ENCODE measurements around the gene BBIP1.

- TF ChIP-seq ZFP3 (CRISPR knock-in tag; IDR thresholded peaks at IDR 0.05) (no peak), CSDC2 (CRISPR knock-in tag; IDR thresholded peaks at IDR 0.05) (no peak), ZFP30 (CRISPR knock-in tag; IDR thresholded peaks at IDR 0.05) (no peak), SNAI2 (CRISPR knock-in tag; IDR thresholded peaks at IDR 0.05) (no peak), PATZ1 (CRISPR knock-in tag; IDR thresholded peaks at IDR 0.05; ENCODE audit: borderline replicate concordance) (no peak), ARNTL (CRISPR knock-in tag; IDR thresholded peaks at IDR 0.05; ENCODE audit: borderline replicate concordance, low read depth) (no peak), BACH2 (CRISPR knock-in tag; IDR thresholded peaks at IDR 0.05; ENCODE audit: borderline replicate concordance) (no peak)
- TF ChIP-seq, protein P1, sequence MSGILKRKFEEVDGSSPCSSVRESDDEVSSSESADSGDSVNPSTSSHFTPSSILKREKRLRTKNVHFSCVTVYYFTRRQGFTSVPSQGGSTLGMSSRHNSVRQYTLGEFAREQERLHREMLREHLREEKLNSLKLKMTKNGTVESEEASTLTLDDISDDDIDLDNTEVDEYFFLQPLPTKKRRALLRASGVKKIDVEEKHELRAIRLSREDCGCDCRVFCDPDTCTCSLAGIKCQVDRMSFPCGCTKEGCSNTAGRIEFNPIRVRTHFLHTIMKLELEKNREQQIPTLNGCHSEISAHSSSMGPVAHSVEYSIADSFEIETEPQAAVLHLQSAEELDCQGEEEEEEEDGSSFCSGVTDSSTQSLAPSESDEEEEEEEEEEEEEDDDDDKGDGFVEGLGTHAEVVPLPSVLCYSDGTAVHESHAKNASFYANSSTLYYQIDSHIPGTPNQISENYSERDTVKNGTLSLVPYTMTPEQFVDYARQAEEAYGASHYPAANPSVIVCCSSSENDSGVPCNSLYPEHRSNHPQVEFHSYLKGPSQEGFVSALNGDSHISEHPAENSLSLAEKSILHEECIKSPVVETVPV (CRISPR knock-in tag; IDR thresholded peaks at IDR 0.05), result no peak
- TF ChIP-seq, protein P2, sequence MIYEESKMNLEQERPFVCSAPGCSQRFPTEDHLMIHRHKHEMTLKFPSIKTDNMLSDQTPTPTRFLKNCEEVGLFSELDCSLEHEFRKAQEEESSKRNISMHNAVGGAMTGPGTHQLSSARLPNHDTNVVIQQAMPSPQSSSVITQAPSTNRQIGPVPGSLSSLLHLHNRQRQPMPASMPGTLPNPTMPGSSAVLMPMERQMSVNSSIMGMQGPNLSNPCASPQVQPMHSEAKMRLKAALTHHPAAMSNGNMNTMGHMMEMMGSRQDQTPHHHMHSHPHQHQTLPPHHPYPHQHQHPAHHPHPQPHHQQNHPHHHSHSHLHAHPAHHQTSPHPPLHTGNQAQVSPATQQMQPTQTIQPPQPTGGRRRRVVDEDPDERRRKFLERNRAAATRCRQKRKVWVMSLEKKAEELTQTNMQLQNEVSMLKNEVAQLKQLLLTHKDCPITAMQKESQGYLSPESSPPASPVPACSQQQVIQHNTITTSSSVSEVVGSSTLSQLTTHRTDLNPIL (CRISPR knock-in tag; IDR thresholded peaks at IDR 0.05; ENCODE audit: low read depth), result no peak
- TF ChIP-seq, protein P3, sequence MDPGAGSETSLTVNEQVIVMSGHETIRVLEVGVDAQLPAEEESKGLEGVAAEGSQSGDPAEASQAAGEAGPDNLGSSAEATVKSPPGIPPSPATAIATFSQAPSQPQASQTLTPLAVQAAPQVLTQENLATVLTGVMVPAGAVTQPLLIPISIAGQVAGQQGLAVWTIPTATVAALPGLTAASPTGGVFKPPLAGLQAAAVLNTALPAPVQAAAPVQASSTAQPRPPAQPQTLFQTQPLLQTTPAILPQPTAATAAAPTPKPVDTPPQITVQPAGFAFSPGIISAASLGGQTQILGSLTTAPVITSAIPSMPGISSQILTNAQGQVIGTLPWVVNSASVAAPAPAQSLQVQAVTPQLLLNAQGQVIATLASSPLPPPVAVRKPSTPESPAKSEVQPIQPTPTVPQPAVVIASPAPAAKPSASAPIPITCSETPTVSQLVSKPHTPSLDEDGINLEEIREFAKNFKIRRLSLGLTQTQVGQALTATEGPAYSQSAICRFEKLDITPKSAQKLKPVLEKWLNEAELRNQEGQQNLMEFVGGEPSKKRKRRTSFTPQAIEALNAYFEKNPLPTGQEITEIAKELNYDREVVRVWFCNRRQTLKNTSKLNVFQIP (CRISPR knock-in tag; IDR thresholded peaks at IDR 0.05; ENCODE audit: borderline replicate concordance, low read depth), result no peak
These were observed 41.3 kb upstream of the BBIP1 start for GRCh38 chr10:110960333-110960712.

All from SK-N-SH treated with all-trans-retinoic acid at 6 μM for 48 hours (cell line).